SU-DHL-6 (cell line): ENCODE measurements around the gene SH3PXD2B.

Experiments used
- EZH2phosphoT487 ChIP-seq: fragments of 200-600 bp; sonication (generic), shearing (Covaris generic); conservative IDR thresholded peaks from 2 replicates; pipeline ENCODE4 v1.6.1; 2018; ENCODE audit warnings: mild to moderate bottlenecking, antibody characterized with exemption, low read length, moderate library complexity, mixed read lengths
- TF ChIP-seq, protein P1 (sequence below): fragments of 200-600 bp; sonication (generic); IDR thresholded peaks from one replicate; pipeline ENCODE4 v1.5.1; 2017; ENCODE audit warnings: antibody characterized with exemption, mild to moderate bottlenecking, low read length, moderate library complexity; ENCODE audit not compliant: insufficient read depth, poor library complexity, severe bottlenecking

DNA sequence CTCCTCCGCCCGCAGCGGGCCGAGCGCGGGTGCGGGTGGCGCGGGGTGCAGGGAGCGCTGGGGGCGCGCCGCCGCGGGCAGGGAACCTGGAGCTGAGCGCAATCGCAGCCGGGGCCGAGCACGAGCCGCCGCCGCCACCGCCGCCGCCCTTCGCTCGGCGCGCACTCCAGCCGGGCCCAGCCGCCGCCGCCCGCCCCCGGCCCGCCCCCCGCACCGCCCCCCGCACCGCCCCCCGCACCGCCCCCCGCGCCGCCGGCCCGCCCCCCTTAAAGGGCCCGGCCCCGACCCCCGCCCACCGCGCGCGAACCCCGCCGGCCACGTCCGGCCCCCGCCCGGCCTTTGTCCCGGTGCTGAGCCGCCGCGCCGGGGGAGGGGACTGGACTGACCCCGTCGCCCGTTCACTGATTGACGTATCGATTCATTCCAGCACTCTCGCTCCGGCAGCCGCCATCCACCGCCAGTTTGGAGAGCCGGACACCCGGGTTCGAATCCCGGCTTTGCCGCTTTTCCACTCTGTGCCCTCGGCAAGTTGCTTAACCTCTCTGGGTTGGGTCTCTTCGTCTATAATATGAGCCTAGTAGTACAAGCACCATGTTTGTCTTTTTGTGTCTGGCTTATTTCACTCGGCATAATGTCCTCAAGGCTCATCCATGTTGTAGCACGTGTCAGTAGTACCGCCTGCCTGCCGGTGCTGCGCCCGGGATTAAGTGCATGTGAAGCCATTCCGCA is at the start of gene SH3PXD2B:
- TF ChIP-seq, protein P1, sequence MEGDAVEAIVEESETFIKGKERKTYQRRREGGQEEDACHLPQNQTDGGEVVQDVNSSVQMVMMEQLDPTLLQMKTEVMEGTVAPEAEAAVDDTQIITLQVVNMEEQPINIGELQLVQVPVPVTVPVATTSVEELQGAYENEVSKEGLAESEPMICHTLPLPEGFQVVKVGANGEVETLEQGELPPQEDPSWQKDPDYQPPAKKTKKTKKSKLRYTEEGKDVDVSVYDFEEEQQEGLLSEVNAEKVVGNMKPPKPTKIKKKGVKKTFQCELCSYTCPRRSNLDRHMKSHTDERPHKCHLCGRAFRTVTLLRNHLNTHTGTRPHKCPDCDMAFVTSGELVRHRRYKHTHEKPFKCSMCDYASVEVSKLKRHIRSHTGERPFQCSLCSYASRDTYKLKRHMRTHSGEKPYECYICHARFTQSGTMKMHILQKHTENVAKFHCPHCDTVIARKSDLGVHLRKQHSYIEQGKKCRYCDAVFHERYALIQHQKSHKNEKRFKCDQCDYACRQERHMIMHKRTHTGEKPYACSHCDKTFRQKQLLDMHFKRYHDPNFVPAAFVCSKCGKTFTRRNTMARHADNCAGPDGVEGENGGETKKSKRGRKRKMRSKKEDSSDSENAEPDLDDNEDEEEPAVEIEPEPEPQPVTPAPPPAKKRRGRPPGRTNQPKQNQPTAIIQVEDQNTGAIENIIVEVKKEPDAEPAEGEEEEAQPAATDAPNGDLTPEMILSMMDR: no peak
- TF ChIP-seq EZH2phosphoT487: no peak
